Measurements from ENCODE around the gene AFAP1. TPM values are rescaled to one million over a fixed set of nuclear protein-coding genes. Genes with fewer than 3 reads are reported as not detected.

AFAP1 gene
- polyA plus RNA-seq, 1 donor (not counting 4 experiments of a cell fraction or from before 2014, with no cell fraction given): 7.6 TPM

DNA sequence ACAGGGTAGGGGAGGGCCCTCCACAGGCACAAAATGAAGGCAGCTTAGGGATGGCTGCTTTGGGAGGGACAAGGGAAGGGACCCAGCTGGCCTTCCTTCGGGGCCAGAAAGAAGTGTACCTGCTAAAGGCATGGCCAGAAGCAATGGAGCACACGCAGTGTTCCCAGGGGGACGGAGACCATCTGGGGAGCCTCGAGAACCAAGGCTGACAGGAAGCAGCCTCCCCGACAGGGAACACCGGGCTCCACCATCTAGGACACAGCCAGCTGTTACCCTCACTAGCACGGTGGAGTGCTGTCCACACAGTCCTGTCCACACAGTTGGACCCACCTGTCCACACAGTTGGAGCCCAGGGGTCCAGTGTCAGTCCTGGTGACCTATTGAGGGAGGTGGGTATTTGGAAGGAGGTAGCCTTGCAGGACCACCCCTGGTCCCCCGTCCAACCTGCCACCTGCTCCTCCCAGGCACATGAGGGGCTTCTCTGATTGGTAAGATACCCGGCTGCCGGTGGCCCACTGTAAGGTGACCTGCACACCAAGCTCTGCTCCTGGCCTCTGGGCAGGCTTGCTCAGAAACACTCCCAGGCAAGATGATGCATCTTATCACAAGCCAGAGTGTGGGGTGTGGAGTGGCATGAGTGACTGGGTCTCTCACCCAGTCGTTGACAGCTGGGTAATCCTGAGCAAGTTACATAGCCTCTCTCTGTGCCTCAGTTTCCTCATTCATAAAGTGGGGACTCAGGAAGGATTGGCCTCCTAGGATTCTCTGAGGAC is 20.5 kb upstream of the AFAP1 start:
- dilution Hi-C loops (cut with MboI; ENCODE audit: extremely low pct_ligation_motif_present, low sequenced_read_pairs): no loop called here
- no peak for DNase-seq (ENCODE audit: low read depth, low spot score)
- Histone ChIP-seq H3K79me2 (ENCODE audit: control insufficient read depth, insufficient read depth, low read length) (no peaks in the 10 kb centered on the region), H2AFZ (ENCODE audit: control insufficient read depth, low read length) (peak overlapping the region; percentile 2), H3K4me2 (ENCODE audit: control insufficient read depth, extremely low read depth, insufficient read depth, low read depth, low read length) (peak overlapping the region; percentile 22), H3K9ac (ENCODE audit: control insufficient read depth, extremely low read depth, insufficient read depth, low read length) (peak overlapping the region; percentile 28), H3K27ac (ENCODE audit: control insufficient read depth, insufficient read depth, low read length) (peak overlapping the region; percentile 73), H3K36me3 (ENCODE audit: control insufficient read depth in 2 of 2, extremely low read depth in 1 of 2, insufficient read depth in 2 of 2, low read length in 2 of 2) (no peaks in the 10 kb centered on the region), H3K4me1 (ENCODE audit: control insufficient read depth, extremely low read depth, insufficient read depth, low read length) (peaks cover 36% of the 10 kb centered on the region), H4K20me1 (ENCODE audit: control insufficient read depth, extremely low read depth, insufficient read depth, low read length) (no peaks in the 10 kb centered on the region), H3K9me1 (ENCODE audit: control insufficient read depth, extremely low read depth, insufficient read depth, low read length) (no peaks in the 10 kb centered on the region), H3K4me3 (ENCODE audit: control insufficient read depth in 2 of 3, extremely low read depth in 1 of 3, insufficient read depth in 2 of 3, low read depth in 1 of 3, low read length in 3 of 3) (no peak overlapping the region), H3K9me3 (ENCODE audit: control insufficient read depth, low read depth, low read length) (no peaks in the 10 kb centered on the region), H3K27me3 (ENCODE audit: control insufficient read depth, extremely low read depth, insufficient read depth, low read length) (no peaks in the 10 kb centered on the region)
- TF ChIP-seq, protein P1, sequence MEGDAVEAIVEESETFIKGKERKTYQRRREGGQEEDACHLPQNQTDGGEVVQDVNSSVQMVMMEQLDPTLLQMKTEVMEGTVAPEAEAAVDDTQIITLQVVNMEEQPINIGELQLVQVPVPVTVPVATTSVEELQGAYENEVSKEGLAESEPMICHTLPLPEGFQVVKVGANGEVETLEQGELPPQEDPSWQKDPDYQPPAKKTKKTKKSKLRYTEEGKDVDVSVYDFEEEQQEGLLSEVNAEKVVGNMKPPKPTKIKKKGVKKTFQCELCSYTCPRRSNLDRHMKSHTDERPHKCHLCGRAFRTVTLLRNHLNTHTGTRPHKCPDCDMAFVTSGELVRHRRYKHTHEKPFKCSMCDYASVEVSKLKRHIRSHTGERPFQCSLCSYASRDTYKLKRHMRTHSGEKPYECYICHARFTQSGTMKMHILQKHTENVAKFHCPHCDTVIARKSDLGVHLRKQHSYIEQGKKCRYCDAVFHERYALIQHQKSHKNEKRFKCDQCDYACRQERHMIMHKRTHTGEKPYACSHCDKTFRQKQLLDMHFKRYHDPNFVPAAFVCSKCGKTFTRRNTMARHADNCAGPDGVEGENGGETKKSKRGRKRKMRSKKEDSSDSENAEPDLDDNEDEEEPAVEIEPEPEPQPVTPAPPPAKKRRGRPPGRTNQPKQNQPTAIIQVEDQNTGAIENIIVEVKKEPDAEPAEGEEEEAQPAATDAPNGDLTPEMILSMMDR (optimal IDR thresholded peaks at IDR 0.05 in 1 of 3, IDR thresholded peaks at IDR 0.05 in 1 of 3, conservative IDR thresholded peaks at IDR 0.05 in 1 of 3; ENCODE audit: extremely low read depth in 1 of 3, insufficient read depth in 2 of 3, low read length in 3 of 3): no peak
- TF ChIP-seq EZH2 (IDR thresholded peaks at IDR 0.05; ENCODE audit: low read length): no peak
- peak; percentile 94 for FAIRE-seq

DNA sequence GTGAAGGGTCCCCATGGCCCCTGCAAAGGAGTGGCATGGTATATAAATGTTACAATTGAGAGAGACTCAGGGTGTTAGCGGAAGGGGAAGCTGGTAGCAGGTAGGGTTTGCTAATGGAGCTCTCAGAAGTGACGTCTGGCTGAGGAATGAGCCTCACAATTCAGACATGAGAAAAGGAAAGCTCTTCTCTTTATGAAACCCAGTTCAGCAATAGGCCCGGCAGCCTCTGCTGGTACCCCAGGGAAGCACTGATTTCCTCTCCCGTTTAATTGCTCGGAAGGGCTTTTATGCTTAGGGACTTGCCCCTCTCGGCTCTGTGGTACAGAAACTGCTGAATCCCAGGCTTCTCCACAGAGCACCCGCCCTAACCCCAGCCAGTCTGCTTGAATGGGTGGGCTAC is 19.4 kb upstream of the AFAP1 start:
- Histone ChIP-seq H3K4me2 (ENCODE audit: control insufficient read depth, extremely low read depth, insufficient read depth, low read depth, low read length) (no peak overlapping the region), H3K9me1 (ENCODE audit: control insufficient read depth, extremely low read depth, insufficient read depth, low read length) (no peaks in the 10 kb centered on the region), H3K36me3 (ENCODE audit: control insufficient read depth in 2 of 2, extremely low read depth in 1 of 2, insufficient read depth in 2 of 2, low read length in 2 of 2) (no peaks in the 10 kb centered on the region), H2AFZ (ENCODE audit: control insufficient read depth, low read length) (no peak overlapping the region), H3K79me2 (ENCODE audit: control insufficient read depth, insufficient read depth, low read length) (no peaks in the 10 kb centered on the region), H3K27ac (ENCODE audit: control insufficient read depth, insufficient read depth, low read length) (no peak overlapping the region), H4K20me1 (ENCODE audit: control insufficient read depth, extremely low read depth, insufficient read depth, low read length) (no peaks in the 10 kb centered on the region), H3K9me3 (ENCODE audit: control insufficient read depth, low read depth, low read length) (no peaks in the 10 kb centered on the region), H3K9ac (ENCODE audit: control insufficient read depth, extremely low read depth, insufficient read depth, low read length) (no peak overlapping the region), H3K4me1 (ENCODE audit: control insufficient read depth, extremely low read depth, insufficient read depth, low read length) (peaks cover 26% of the 10 kb centered on the region), H3K4me3 (ENCODE audit: control insufficient read depth in 2 of 3, extremely low read depth in 1 of 3, insufficient read depth in 2 of 3, low read depth in 1 of 3, low read length in 3 of 3) (no peak overlapping the region), H3K27me3 (ENCODE audit: control insufficient read depth, extremely low read depth, insufficient read depth, low read length) (no peaks in the 10 kb centered on the region)
- dilution Hi-C loops (cut with MboI; ENCODE audit: extremely low pct_ligation_motif_present, low sequenced_read_pairs): no loop called here
- no peak for TF ChIP-seq EZH2 (IDR thresholded peaks at IDR 0.05; ENCODE audit: low read length)
- TF ChIP-seq, protein P1 (optimal IDR thresholded peaks at IDR 0.05 in 1 of 3, IDR thresholded peaks at IDR 0.05 in 1 of 3, conservative IDR thresholded peaks at IDR 0.05 in 1 of 3; ENCODE audit: extremely low read depth in 1 of 3, insufficient read depth in 2 of 3, low read length in 3 of 3): no peak
- no peak for DNase-seq (ENCODE audit: low read depth, low spot score)
- no peak for FAIRE-seq
